ENCODE data around the gene IGFALS. TPM values are rescaled to one million over a fixed set of nuclear protein-coding genes. Genes with fewer than 3 reads are reported as not detected.

Gene IGFALS
- total RNA-seq, 1 donor from 2014 or later = not detected

GRCh38 chr16:1775846-1776671 lies 17.4 kb downstream of the IGFALS start:
- H3K4me1 Mint-ChIP-seq (ENCODE audit: unreplicated experiment) = peaks cover 10% of the 10 kb centered on the region
- no peak overlapping the region for H3K4me3 Mint-ChIP-seq (ENCODE audit: unreplicated experiment)
- H3K27me3 Mint-ChIP-seq (ENCODE audit: unreplicated experiment) = peaks cover 7% of the 10 kb centered on the region
- H3K27ac Mint-ChIP-seq (ENCODE audit: unreplicated experiment) = no peak overlapping the region
- no peak for TF ChIP-seq CTCF (IDR thresholded peaks at IDR 0.05; ENCODE audit: unreplicated experiment)
- H3K9me3 Mint-ChIP-seq (ENCODE audit: unreplicated experiment) = no peaks in the 10 kb centered on the region
- no peak for DNase-seq (ENCODE audit: low spot score)
- H3K36me3 Mint-ChIP-seq (ENCODE audit: low read depth, unreplicated experiment) = no peaks in the 10 kb centered on the region

GRCh38 chr16:1775006-1775845 lies 18.3 kb downstream of the IGFALS start:
- peaks cover 10% of the 10 kb centered on the region for H3K27me3 Mint-ChIP-seq (ENCODE audit: unreplicated experiment)

GRCh38 chr16:1774448-1774780 lies 19.1 kb downstream of the IGFALS start:
- peaks cover 11% of the 10 kb centered on the region for H3K27me3 Mint-ChIP-seq (ENCODE audit: unreplicated experiment)
- peaks cover 10% of the 10 kb centered on the region for H3K4me1 Mint-ChIP-seq (ENCODE audit: unreplicated experiment)
- H3K9me3 Mint-ChIP-seq (ENCODE audit: unreplicated experiment) = no peaks in the 10 kb centered on the region
- TF ChIP-seq CTCF (IDR thresholded peaks at IDR 0.05; ENCODE audit: unreplicated experiment) = no peak
- DNase-seq (ENCODE audit: low spot score) = no peak
- H3K36me3 Mint-ChIP-seq (ENCODE audit: low read depth, unreplicated experiment) = no peaks in the 10 kb centered on the region
- H3K4me3 Mint-ChIP-seq (ENCODE audit: unreplicated experiment) = no peak overlapping the region
- no peak overlapping the region for H3K27ac Mint-ChIP-seq (ENCODE audit: unreplicated experiment)

More at GRCh38 chr16:1775006-1775845, 18.3 kb downstream of the IGFALS start:
- Mint-ChIP-seq H3K27ac (ENCODE audit: unreplicated experiment) (no peak overlapping the region), H3K4me1 (ENCODE audit: unreplicated experiment) (peaks cover 10% of the 10 kb centered on the region), H3K4me3 (ENCODE audit: unreplicated experiment) (peak overlapping the region; percentile 51), H3K9me3 (ENCODE audit: unreplicated experiment) (no peaks in the 10 kb centered on the region), H3K36me3 (ENCODE audit: low read depth, unreplicated experiment) (no peaks in the 10 kb centered on the region)
- TF ChIP-seq CTCF (IDR thresholded peaks at IDR 0.05; ENCODE audit: unreplicated experiment) = no peak
- DNase-seq (ENCODE audit: low spot score) = no peak

GRCh38 chr16:1773703-1774447 lies 19.6 kb downstream of the IGFALS start:
- Mint-ChIP-seq H3K4me1 (ENCODE audit: unreplicated experiment) (peaks cover 10% of the 10 kb centered on the region), H3K27ac (ENCODE audit: unreplicated experiment) (no peak overlapping the region), H3K36me3 (ENCODE audit: low read depth, unreplicated experiment) (no peaks in the 10 kb centered on the region), H3K4me3 (ENCODE audit: unreplicated experiment) (peak overlapping the region; percentile 86), H3K9me3 (ENCODE audit: unreplicated experiment) (no peaks in the 10 kb centered on the region), H3K27me3 (ENCODE audit: unreplicated experiment) (peaks cover 13% of the 10 kb centered on the region)
- DNase-seq (ENCODE audit: low spot score) = no peak
- TF ChIP-seq CTCF (IDR thresholded peaks at IDR 0.05; ENCODE audit: unreplicated experiment) = no peak

All from endothelial cell (in vitro differentiated cells).